Stimulated activated naive B cell treated with anti-CD40 and anti-IgM and Interleukin-4, amounts not matched to agents 10 μg/mL and 1 μg/mL and 100 μg/mL, for 72 hours (primary cell): ENCODE measurements around the gene ORC3.

Experiments used
- ATAC-seq, 2 donors: fragments of 150-1000 bp; cut with Tn5 transposase; replicated peaks; 2 replicates each; pipeline ENCODE4 v1.10.0; 2021; ENCODE audit warnings: moderate library complexity in 1 of 2
- DNase-seq: peaks from one replicate; pipeline ENCODE4 v3.0.0; 2021
- H3K27ac Mint-ChIP-seq: one replicate; pipeline ENCODE4 v1.8.0; 2022; ENCODE audit warnings: mild to moderate bottlenecking, mixed read lengths
- H3K27me3 Mint-ChIP-seq, 2 donors: one replicate each; pipeline ENCODE4 v1.8.0; 2022; ENCODE audit warnings: mixed read lengths in 2 of 2
- H3K36me3 Mint-ChIP-seq, 2 donors: one replicate each; pipeline ENCODE4 v1.8.0; 2022; ENCODE audit warnings: mixed read lengths in 2 of 2, mild to moderate bottlenecking in 1 of 2
- H3K4me1 Mint-ChIP-seq, 2 donors: one replicate each; pipeline ENCODE4 v1.8.0; 2022; ENCODE audit warnings: mixed read lengths in 2 of 2, mild to moderate bottlenecking in 1 of 2
- H3K4me3 Mint-ChIP-seq, 2 donors: one replicate each; pipeline ENCODE4 v1.8.0; 2022; ENCODE audit warnings: mild to moderate bottlenecking in 2 of 2, mixed read lengths in 2 of 2, moderate library complexity in 1 of 2
- H3K9me3 Mint-ChIP-seq, 2 donors: one replicate each; pipeline ENCODE4 v1.8.0; 2022; ENCODE audit warnings: mixed read lengths in 2 of 2, mild to moderate bottlenecking in 1 of 2

Gene ORC3

GRCh38 chr6:87589693-87590416 lies at the start of gene ORC3, which contains the start of gene RARS2:
Gene ORC3 (plus strand): TSS chr6:87590135. CDS start chr6:87590169, 34 bp downstream.
Gene RARS2 (minus strand): TSS chr6:87589987. CDS start chr6:87589957, 30 bp downstream.
- ATAC-seq (peak; percentile 99 to 100), DNase-seq (peak; percentile 94)
- peak within 1 kb of the TSS; percentile 95 for H3K27ac Mint-ChIP-seq
- H3K9me3 Mint-ChIP-seq = no peaks in the 10 kb centered on the region
- peak within 1 kb of the TSS; percentile 86 to 90 for H3K4me3 Mint-ChIP-seq
- no peaks in the 10 kb centered on the region for H3K27me3 Mint-ChIP-seq
- peaks cover 19 to 46% of the 10 kb centered on the region in 2 donors for H3K4me1 Mint-ChIP-seq
- peaks cover 7 to 17% of the 10 kb centered on the region in 2 donors for H3K36me3 Mint-ChIP-seq

- Mint-ChIP-seq H3K4me1 (peaks cover 5 to 16% of the 10 kb centered on the region in 2 donors), H3K4me3 (no peak overlapping the region), H3K27ac (no peak overlapping the region), H3K36me3 (peaks cover 38 to 41% of the 10 kb centered on the region in 2 donors), H3K27me3 (no peaks in the 10 kb centered on the region), H3K9me3 (peaks cover 2 to 4% of the 10 kb centered on the region in 2 donors)
- DNase-seq (no peak), ATAC-seq (no peak)
Measured at GRCh38 chr6:87540539-87540938, 49.4 kb upstream of the ORC3 start.

GRCh38 chr6:87541041-87541440 lies 48.9 kb upstream of the ORC3 start:
- Mint-ChIP-seq H3K27me3 (no peaks in the 10 kb centered on the region), H3K4me3 (no peak overlapping the region), H3K27ac (no peak overlapping the region), H3K36me3 (peaks cover 39 to 44% of the 10 kb centered on the region in 2 donors), H3K4me1 (peaks cover 5 to 16% of the 10 kb centered on the region in 2 donors), H3K9me3 (peaks cover 2 to 4% of the 10 kb centered on the region in 2 donors)
- ATAC-seq (no peak), DNase-seq (no peak)

- Mint-ChIP-seq H3K4me1 (peaks cover 5 to 16% of the 10 kb centered on the region in 2 donors), H3K27ac (no peak overlapping the region), H3K4me3 (no peak overlapping the region), H3K36me3 (peaks cover 41 to 50% of the 10 kb centered on the region in 2 donors), H3K9me3 (peaks cover 2 to 4% of the 10 kb centered on the region in 2 donors), H3K27me3 (no peaks in the 10 kb centered on the region)
- DNase-seq = no peak
- no peak for ATAC-seq
Measured at GRCh38 chr6:87541744-87542143, 48.2 kb upstream of the ORC3 start.

GRCh38 chr6:87543696-87544473 lies 46.0 kb upstream of the ORC3 start:
- H3K36me3 Mint-ChIP-seq = peaks cover 39 to 44% of the 10 kb centered on the region in 2 donors
- DNase-seq (no peak), ATAC-seq (no peak)
- H3K27ac Mint-ChIP-seq = no peak overlapping the region
- no peaks in the 10 kb centered on the region for H3K27me3 Mint-ChIP-seq
- peaks cover 2 to 4% of the 10 kb centered on the region in 2 donors for H3K9me3 Mint-ChIP-seq
- H3K4me3 Mint-ChIP-seq = no peak overlapping the region
- H3K4me1 Mint-ChIP-seq = peaks cover 0 to 4% of the 10 kb centered on the region in 2 donors

GRCh38 chr6:87544474-87544735 lies 45.5 kb upstream of the ORC3 start:
- Mint-ChIP-seq H3K4me3 (no peak overlapping the region), H3K27me3 (no peaks in the 10 kb centered on the region), H3K36me3 (peaks cover 35 to 40% of the 10 kb centered on the region in 2 donors), H3K9me3 (peaks cover under 1 to 2% of the 10 kb centered on the region in 2 donors), H3K4me1 (peaks cover 0 to 4% of the 10 kb centered on the region in 2 donors), H3K27ac (no peak overlapping the region)
- no peak for ATAC-seq
- no peak for DNase-seq

GRCh38 chr6:87551799-87552198 lies 38.1 kb upstream of the ORC3 start:
- H3K9me3 Mint-ChIP-seq = no peaks in the 10 kb centered on the region
- peaks cover 13 to 35% of the 10 kb centered on the region in 2 donors for H3K36me3 Mint-ChIP-seq
- no peak for ATAC-seq
- H3K4me3 Mint-ChIP-seq = no peak overlapping the region
- DNase-seq = no peak
- no peaks in the 10 kb centered on the region for H3K27me3 Mint-ChIP-seq
- H3K4me1 Mint-ChIP-seq = no peaks in the 10 kb centered on the region
- H3K27ac Mint-ChIP-seq = peak overlapping the region; percentile 9

- Mint-ChIP-seq H3K4me3 (no peak overlapping the region), H3K36me3 (peaks cover 15 to 38% of the 10 kb centered on the region in 2 donors), H3K27ac (no peak overlapping the region), H3K9me3 (no peaks in the 10 kb centered on the region), H3K27me3 (no peaks in the 10 kb centered on the region), H3K4me1 (no peaks in the 10 kb centered on the region)
- no peak for DNase-seq
- ATAC-seq = no peak
Measured at GRCh38 chr6:87553159-87553765, 36.7 kb upstream of the ORC3 start.

- Mint-ChIP-seq H3K36me3 (peaks cover 16 to 37% of the 10 kb centered on the region in 2 donors), H3K4me1 (no peaks in the 10 kb centered on the region), H3K27ac (no peak overlapping the region), H3K9me3 (no peaks in the 10 kb centered on the region), H3K4me3 (no peak overlapping the region), H3K27me3 (no peaks in the 10 kb centered on the region)
- ATAC-seq = no peak
- DNase-seq = no peak
Measured at GRCh38 chr6:87555506-87555905, 34.4 kb upstream of the ORC3 start.

- peaks cover 13 to 31% of the 10 kb centered on the region in 2 donors for H3K36me3 Mint-ChIP-seq
- H3K9me3 Mint-ChIP-seq = no peaks in the 10 kb centered on the region
- no peak for DNase-seq
- no peaks in the 10 kb centered on the region for H3K27me3 Mint-ChIP-seq
- H3K4me3 Mint-ChIP-seq = no peak overlapping the region
- H3K4me1 Mint-ChIP-seq = no peaks in the 10 kb centered on the region
- no peak for ATAC-seq
- no peak overlapping the region for H3K27ac Mint-ChIP-seq
Measured at GRCh38 chr6:87558446-87558845, 31.5 kb upstream of the ORC3 start.

- peaks cover 14 to 37% of the 10 kb centered on the region in 2 donors for H3K36me3 Mint-ChIP-seq
- H3K9me3 Mint-ChIP-seq = no peaks in the 10 kb centered on the region
Measured at GRCh38 chr6:87561017-87561416, 28.9 kb upstream of the ORC3 start.

GRCh38 chr6:87572021-87572420 lies 17.9 kb upstream of the ORC3 start:
- DNase-seq = no peak
- no peaks in the 10 kb centered on the region for H3K27me3 Mint-ChIP-seq
- H3K27ac Mint-ChIP-seq = no peak overlapping the region
- H3K4me1 Mint-ChIP-seq = peaks cover 27 to 52% of the 10 kb centered on the region in 2 donors
- no peak for ATAC-seq
- no peak overlapping the region for H3K4me3 Mint-ChIP-seq
- peaks cover 30 to 31% of the 10 kb centered on the region in 2 donors for H3K36me3 Mint-ChIP-seq
- peaks cover 4 to 9% of the 10 kb centered on the region in 2 donors for H3K9me3 Mint-ChIP-seq

More at GRCh38 chr6:87561017-87561416, 28.9 kb upstream of the ORC3 start:
- H3K27me3 Mint-ChIP-seq = no peaks in the 10 kb centered on the region
- DNase-seq (no peak), ATAC-seq (no peak)
- H3K27ac Mint-ChIP-seq = no peak overlapping the region
- peaks cover 0 to 6% of the 10 kb centered on the region in 2 donors for H3K4me1 Mint-ChIP-seq
- H3K4me3 Mint-ChIP-seq = no peak overlapping the region

- Mint-ChIP-seq H3K9me3 (peaks cover 4 to 9% of the 10 kb centered on the region in 2 donors), H3K4me1 (peaks cover 27 to 52% of the 10 kb centered on the region in 2 donors), H3K36me3 (peaks cover 36 to 37% of the 10 kb centered on the region in 2 donors), H3K27ac (no peak overlapping the region), H3K27me3 (no peaks in the 10 kb centered on the region), H3K4me3 (no peak overlapping the region)
- ATAC-seq (no peak), DNase-seq (no peak)
Measured at GRCh38 chr6:87572883-87573282, 17.1 kb upstream of the ORC3 start.

GRCh38 chr6:87573307-87574024 lies 16.5 kb upstream of the ORC3 start:
- DNase-seq (no peak), ATAC-seq (no peak)
- H3K36me3 Mint-ChIP-seq = peaks cover 36% of the 10 kb centered on the region in 2 donors
- H3K9me3 Mint-ChIP-seq = peaks cover 4 to 9% of the 10 kb centered on the region in 2 donors
- no peak overlapping the region for H3K4me3 Mint-ChIP-seq
- H3K4me1 Mint-ChIP-seq = peaks cover 27 to 52% of the 10 kb centered on the region in 2 donors
- H3K27ac Mint-ChIP-seq = no peak overlapping the region
- no peaks in the 10 kb centered on the region for H3K27me3 Mint-ChIP-seq
